ENCODE results near the gene THADA.
A peak's percentile ranks its signal among the peaks of the same experiment; 100 is the strongest.

THADA gene

GRCh38 chr2:43224131-43224570 is 371.7 kb downstream of the THADA start:
- DNase-seq (ENCODE audit: low read depth): peak; percentile 39

- no peak for DNase-seq (ENCODE audit: low read depth)
Observed at GRCh38 chr2:43223521-43224001, 372.3 kb downstream of the THADA start.

DNA sequence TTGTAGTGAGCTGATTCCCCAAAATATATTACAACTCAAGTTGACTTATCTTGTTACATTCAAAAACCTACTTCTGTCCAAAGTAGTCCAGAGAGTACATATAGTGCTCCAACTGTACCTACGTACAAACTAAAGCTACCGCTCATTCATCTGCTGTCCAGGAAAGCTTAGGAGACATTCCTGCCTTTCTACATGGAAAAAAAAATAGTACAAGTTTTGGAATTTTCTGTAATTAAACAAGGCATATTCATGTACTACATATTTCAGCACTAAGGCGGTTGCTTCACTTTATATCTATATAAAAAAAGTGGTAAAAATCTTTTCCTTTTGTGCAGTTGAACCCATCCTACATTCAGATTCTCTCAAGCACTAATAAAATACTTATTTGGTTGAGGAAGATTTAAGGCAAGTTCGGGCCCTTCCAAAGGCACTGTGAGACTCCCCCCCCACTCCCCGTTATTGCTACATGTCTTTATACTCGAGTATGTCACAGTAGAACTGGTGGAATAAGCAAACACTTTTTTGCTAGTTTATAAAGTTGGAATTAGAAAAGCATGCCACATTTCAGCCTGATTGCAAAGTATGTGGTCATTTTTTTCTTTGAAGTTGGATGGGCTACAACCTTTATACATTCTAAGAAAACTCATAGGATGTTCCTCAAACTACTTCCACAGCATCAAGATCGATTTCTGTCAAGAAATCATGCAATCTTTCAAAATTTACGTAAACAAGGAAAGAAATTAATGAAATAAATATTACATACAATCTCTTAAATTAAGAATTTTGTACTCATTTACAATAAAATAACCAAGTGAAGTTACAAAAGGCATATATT is 373.1 kb downstream of the THADA start:
- DNase-seq (ENCODE audit: low read depth): no peak

DNA sequence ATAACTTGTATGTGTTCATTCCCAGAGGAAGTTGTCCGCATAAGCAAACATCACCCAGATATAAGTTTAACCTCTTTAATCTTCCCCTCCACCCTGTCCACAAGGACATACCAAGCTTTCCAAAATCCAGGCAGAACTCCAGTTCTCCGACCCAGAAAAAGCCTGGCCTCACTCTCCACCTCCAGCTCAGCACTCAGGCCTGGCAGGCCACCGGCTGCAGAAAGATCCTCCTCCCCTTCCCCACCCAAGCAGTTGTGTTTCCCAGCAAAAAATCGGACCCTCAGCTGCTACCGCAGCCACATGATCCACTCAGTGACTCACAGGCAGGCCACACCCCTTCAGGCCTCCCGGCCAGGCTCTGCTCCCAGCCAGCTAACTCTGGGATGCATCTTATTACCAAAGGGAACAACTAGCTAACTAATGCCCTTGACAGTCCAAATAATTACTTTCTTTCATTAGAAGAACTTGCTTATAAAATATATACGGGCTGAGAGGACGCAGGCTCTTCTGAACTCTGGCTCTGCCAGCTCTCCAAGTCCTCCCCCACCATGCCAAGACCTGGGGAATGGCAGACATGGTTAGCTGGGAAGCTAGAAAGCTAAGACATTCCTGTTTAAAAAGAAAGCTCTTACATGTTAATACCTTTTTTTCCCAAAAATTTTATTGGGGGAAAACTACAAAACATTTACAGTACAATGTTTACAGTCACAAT is 373.9 kb downstream of the THADA start:
- DNase-seq (ENCODE audit: low read depth): peak; percentile 57

GRCh38 chr2:43221124-43221762 is 374.6 kb downstream of the THADA start:
- peak; percentile 44 for DNase-seq (ENCODE audit: low read depth)

GRCh38 chr2:43220760-43221123 is 375.1 kb downstream of the THADA start:
- DNase-seq (ENCODE audit: low read depth): no peak

GRCh38 chr2:43220229-43220751 is 375.5 kb downstream of the THADA start:
- no peak for DNase-seq (ENCODE audit: low read depth)

GRCh38 chr2:43219383-43220228 is 376.2 kb downstream of the THADA start:
- DNase-seq (ENCODE audit: low read depth): peak; percentile 70

- DNase-seq (ENCODE audit: low read depth): peak; percentile 77
Observed at GRCh38 chr2:43218702-43219382, 377.0 kb downstream of the THADA start.

- no peak for DNase-seq (ENCODE audit: low read depth)
Observed at GRCh38 chr2:43218155-43218701, 377.6 kb downstream of the THADA start.

- DNase-seq (ENCODE audit: low read depth): no peak
Observed at GRCh38 chr2:43217228-43218154, 378.3 kb downstream of the THADA start.

- no peak for DNase-seq (ENCODE audit: low read depth)
Observed at GRCh38 chr2:43216629-43217028, 379.2 kb downstream of the THADA start.

DNA sequence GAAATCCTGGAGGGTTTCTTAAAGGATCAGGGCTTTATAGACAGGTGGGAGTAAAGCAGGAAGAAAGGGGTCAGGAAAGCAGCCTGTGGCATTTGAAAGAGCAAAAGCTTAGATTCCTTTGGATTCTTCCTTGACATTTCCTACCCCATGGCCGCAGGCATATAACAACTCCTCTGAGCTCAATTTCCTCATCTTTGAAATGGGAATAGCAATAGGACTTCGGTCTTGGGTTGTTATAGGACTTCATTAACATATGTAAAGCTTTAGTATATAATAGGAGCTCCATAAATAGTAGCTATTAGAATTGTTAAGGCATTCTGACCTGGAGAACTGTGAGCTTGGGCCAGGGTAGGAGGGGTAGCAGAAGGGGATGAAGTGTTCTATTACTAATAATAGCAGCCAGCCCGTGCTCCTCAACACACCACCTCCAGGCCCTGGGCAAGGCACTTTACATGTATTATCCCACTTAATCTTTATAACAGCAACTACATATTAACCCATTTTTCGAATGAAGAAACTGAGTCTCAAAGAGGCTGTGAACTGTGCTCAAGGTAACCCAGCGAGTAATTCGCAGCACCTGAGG is 380.1 kb downstream of the THADA start:
- DNase-seq (ENCODE audit: low read depth): no peak

GRCh38 chr2:43214253-43214652 is 381.6 kb downstream of the THADA start:
- no peak for DNase-seq (ENCODE audit: low read depth)

- no peak for DNase-seq (ENCODE audit: low read depth)
Observed at GRCh38 chr2:43212931-43213330, 382.9 kb downstream of the THADA start.

GRCh38 chr2:43212216-43212835 is 383.5 kb downstream of the THADA start:
- DNase-seq (ENCODE audit: low read depth): no peak

GRCh38 chr2:43210467-43211303 is 385.2 kb downstream of the THADA start:
- no peak for DNase-seq (ENCODE audit: low read depth)

DNA sequence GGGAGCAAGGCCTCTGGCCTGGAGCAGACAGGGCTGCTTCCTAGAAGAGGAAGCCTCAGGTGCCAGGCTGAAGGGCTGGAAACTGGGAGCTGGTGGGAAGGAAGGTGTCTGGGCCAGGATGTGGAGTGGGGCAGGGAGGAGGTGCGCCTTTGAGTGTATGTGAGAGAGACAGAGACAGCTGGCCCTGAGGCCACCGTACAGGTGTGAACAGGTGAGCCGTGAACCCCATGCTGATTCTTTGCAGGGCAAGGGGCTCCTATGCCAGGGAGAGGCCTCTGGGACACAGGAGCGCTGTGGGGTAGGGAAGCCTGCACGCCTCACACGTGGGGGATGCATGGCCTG is 385.7 kb downstream of the THADA start:
- no peak for DNase-seq (ENCODE audit: low read depth)

Data from T-helper 22 cell (primary cell).